Bronchial epithelial cell (primary cell): Measurements from ENCODE around the gene TSFM. TPM values are rescaled to one million over a fixed set of nuclear protein-coding genes. Genes with fewer than 3 reads are reported as not detected.
A peak's percentile ranks its signal among the peaks of the same experiment; 100 is the strongest.

Source experiments
- DNase-seq: peaks from one replicate; pipeline ENCODE4 v3.0.0-alpha.2; 2010; ENCODE audit warnings: low read depth
- FAIRE-seq: peaks from 2 replicates; lab custom pipeline; 2011; peaks lifted over from hg19 to GRCh38; lab: Jason Lieb, UNC
- H3K27me3 ChIP-seq: 2 replicates; pipeline ENCODE4 v1.5.1; 2011; ENCODE audit warnings: low read length; ENCODE audit not compliant: control insufficient read depth, insufficient read depth
- H3K36me3 ChIP-seq: 2 replicates; pipeline ENCODE4 v1.5.1; 2011; ENCODE audit warnings: low read length; ENCODE audit not compliant: control insufficient read depth, insufficient read depth
- H3K4me3 ChIP-seq: 2 replicates; pipeline ENCODE4 v1.5.1; 2011; ENCODE audit warnings: mild to moderate bottlenecking, low read depth, low read length, control low read depth
- CTCF ChIP-seq: IDR thresholded peaks from 2 replicates; pipeline ENCODE4 v1.5.1; 2011; ENCODE audit warnings: mild to moderate bottlenecking, moderate library complexity, low read length, control low read depth, inconsistent platforms; ENCODE audit not compliant: insufficient read depth, severe bottlenecking
- total RNA-seq: library from RNA; depleted of rRNA; stranded (reverse); fragments of >200 nt; gene quantifications from 2 replicates; pipeline ENCODE4 v1.2.1, GENCODE V29; 2014

The TSFM gene
- total RNA-seq, 1 donor from 2014 or later = 17.9 TPM

- Histone ChIP-seq H3K27me3 (no peaks in the 10 kb centered on the region), H3K4me3 (no peak overlapping the region), H3K36me3 (peaks cover 1% of the 10 kb centered on the region)
- TF ChIP-seq CTCF = no peak
- no peak for DNase-seq
- no peak for FAIRE-seq
Observed at GRCh38 chr12:57834086-57834876, 51.7 kb downstream of the TSFM start.

- TF ChIP-seq CTCF = no peak
- Histone ChIP-seq H3K4me3 (no peak overlapping the region), H3K27me3 (no peaks in the 10 kb centered on the region), H3K36me3 (no peaks in the 10 kb centered on the region)
- FAIRE-seq (no peak), DNase-seq (no peak)
Observed at GRCh38 chr12:57835366-57836288, 53.0 kb downstream of the TSFM start.

GRCh38 chr12:57836442-57837375, 54.1 kb downstream of the TSFM start:
- Histone ChIP-seq H3K27me3 (no peaks in the 10 kb centered on the region), H3K36me3 (no peaks in the 10 kb centered on the region), H3K4me3 (no peak overlapping the region)
- no peak for FAIRE-seq
- TF ChIP-seq CTCF = no peak
- DNase-seq = peak; percentile 47

- TF ChIP-seq CTCF = no peak
- DNase-seq = peak; percentile 66
- H3K27me3 ChIP-seq = no peaks in the 10 kb centered on the region
- no peak for FAIRE-seq
- no peak overlapping the region for H3K4me3 ChIP-seq
- H3K36me3 ChIP-seq = no peaks in the 10 kb centered on the region
Observed at GRCh38 chr12:57837864-57838562, 55.4 kb downstream of the TSFM start.
